ENCODE results near the gene OAS3. TPM values are rescaled to one million over a fixed set of nuclear protein-coding genes. Genes with fewer than 3 reads are reported as not detected.
A peak's percentile ranks its signal among the peaks of the same experiment; 100 is the strongest.

The OAS3 gene
- 3.7 and 6.7 TPM in 2 replicates for polyA plus RNA-seq (2011; rRNA removed)
- 4.7 and 9.7 TPM in 2 replicates for polyA minus RNA-seq (2011; rRNA and poly(A)+ RNA removed)

GRCh38 chr12:112937741-112938719 lies at the start of gene OAS3:
TSS of gene OAS3 (plus strand) at chr12:112938474. CDS start at chr12:112938531, 57 bp downstream.
- Histone ChIP-seq H3K4me3 (ENCODE audit: low read depth, low read length) (peak within 1 kb of the TSS; percentile 61), H3K27me3 (ENCODE audit: control insufficient read depth, insufficient read depth, low read length) (no peaks in the 10 kb centered on the region), H3K36me3 (ENCODE audit: control insufficient read depth, insufficient read depth, low read length) (no peaks in the 10 kb centered on the region)
- ChIA-PET CTCF (interaction anchor here (0.7 kb wide), 1 partner anchor 35 kb away, joined by 3 read pairs; no protein-coding TSS in a partner anchor), POLR2A (no interaction called here)
- peak; percentile 28 for DNase-seq (ENCODE audit: low read depth)
- TF ChIP-seq CTCF (IDR thresholded peaks at IDR 0.05; ENCODE audit: insufficient read depth, low read depth, low read length), result no peak

- ChIA-PET POLR2A (no interaction called here), CTCF (no interaction called here)
- H3K36me3 ChIP-seq (ENCODE audit: control insufficient read depth, insufficient read depth, low read length), result no peaks in the 10 kb centered on the region
- H3K27me3 ChIP-seq (ENCODE audit: control insufficient read depth, insufficient read depth, low read length), result no peaks in the 10 kb centered on the region
- no peak overlapping the region for H3K4me3 ChIP-seq (ENCODE audit: low read depth, low read length)
- TF ChIP-seq CTCF (IDR thresholded peaks at IDR 0.05; ENCODE audit: insufficient read depth, low read depth, low read length), result no peak
- no peak for DNase-seq (ENCODE audit: low read depth)
Observed at GRCh38 chr12:112891093-112892024, 46.9 kb upstream of the OAS3 start.

GRCh38 chr12:112892856-112893255 lies 45.4 kb upstream of the OAS3 start:
- no peak for TF ChIP-seq CTCF (IDR thresholded peaks at IDR 0.05; ENCODE audit: insufficient read depth, low read depth, low read length)
- POLR2A ChIA-PET, result no interaction called here

GRCh38 chr12:112894128-112894527 lies 44.1 kb upstream of the OAS3 start:
- no peak for TF ChIP-seq CTCF (IDR thresholded peaks at IDR 0.05; ENCODE audit: insufficient read depth, low read depth, low read length)
- no peaks in the 10 kb centered on the region for H3K36me3 ChIP-seq (ENCODE audit: control insufficient read depth, insufficient read depth, low read length)
- no peak for DNase-seq (ENCODE audit: low read depth)
- POLR2A ChIA-PET, result no interaction called here
- CTCF ChIA-PET, result no interaction called here
- no peak overlapping the region for H3K4me3 ChIP-seq (ENCODE audit: low read depth, low read length)
- H3K27me3 ChIP-seq (ENCODE audit: control insufficient read depth, insufficient read depth, low read length), result no peaks in the 10 kb centered on the region

More at GRCh38 chr12:112892856-112893255, 45.4 kb upstream of the OAS3 start:
- H3K4me3 ChIP-seq (ENCODE audit: low read depth, low read length), result no peak overlapping the region
- no peak for DNase-seq (ENCODE audit: low read depth)
- no peaks in the 10 kb centered on the region for H3K36me3 ChIP-seq (ENCODE audit: control insufficient read depth, insufficient read depth, low read length)
- CTCF ChIA-PET, result no interaction called here
- H3K27me3 ChIP-seq (ENCODE audit: control insufficient read depth, insufficient read depth, low read length), result no peaks in the 10 kb centered on the region

- H3K36me3 ChIP-seq (ENCODE audit: control insufficient read depth, insufficient read depth, low read length), result no peaks in the 10 kb centered on the region
- DNase-seq (ENCODE audit: low read depth), result no peak
- no peak for TF ChIP-seq CTCF (IDR thresholded peaks at IDR 0.05; ENCODE audit: insufficient read depth, low read depth, low read length)
- ChIA-PET POLR2A (no interaction called here), CTCF (no interaction called here)
- no peak overlapping the region for H3K4me3 ChIP-seq (ENCODE audit: low read depth, low read length)
- no peaks in the 10 kb centered on the region for H3K27me3 ChIP-seq (ENCODE audit: control insufficient read depth, insufficient read depth, low read length)
Observed at GRCh38 chr12:112898380-112898779, 39.9 kb upstream of the OAS3 start.

Measured in BJ (cell line).